Measurements from ENCODE around the gene DOCK3.
"Not testable (repeated sequence)": the region's sequence is repeated elsewhere in the genome, so short reads cannot be mapped to it uniquely, and the experiment has no call there.

DOCK3 gene

DNA sequence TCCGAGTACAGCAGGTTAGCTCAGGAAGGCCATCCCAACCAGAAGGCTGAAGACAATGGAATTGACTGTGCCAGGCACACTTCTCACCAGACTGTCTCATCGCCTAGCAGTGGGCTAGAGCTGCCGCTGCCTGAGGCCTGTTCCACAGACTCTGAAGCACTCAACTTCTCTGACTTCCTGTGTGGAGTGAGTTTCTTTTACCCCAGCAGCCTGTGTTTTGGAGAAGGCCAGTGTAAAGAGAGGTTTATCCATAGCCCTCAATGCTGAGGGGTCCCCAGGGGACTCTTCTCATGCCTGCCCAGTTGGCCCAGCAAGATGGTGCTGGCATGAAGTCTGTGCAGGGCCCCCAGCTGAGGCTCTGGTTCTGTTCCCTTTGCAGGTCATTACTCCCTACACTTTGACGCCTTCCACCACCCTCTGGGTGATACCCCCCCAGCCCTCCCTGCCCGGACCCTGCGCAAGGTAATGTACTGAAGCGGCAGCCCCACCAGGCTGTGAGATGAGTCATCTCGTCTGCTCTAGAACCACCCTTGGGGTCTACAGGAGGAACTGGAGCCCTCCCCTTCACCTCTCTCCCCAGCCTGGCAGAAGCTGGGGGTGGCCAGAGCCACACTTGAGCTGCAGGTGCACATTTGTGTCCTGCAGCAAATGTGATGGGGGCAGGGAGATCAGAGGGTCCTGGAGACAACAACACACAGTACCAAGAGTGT lies 705.2 kb downstream of the DOCK3 start:
- no peak for DNase-seq

DNA sequence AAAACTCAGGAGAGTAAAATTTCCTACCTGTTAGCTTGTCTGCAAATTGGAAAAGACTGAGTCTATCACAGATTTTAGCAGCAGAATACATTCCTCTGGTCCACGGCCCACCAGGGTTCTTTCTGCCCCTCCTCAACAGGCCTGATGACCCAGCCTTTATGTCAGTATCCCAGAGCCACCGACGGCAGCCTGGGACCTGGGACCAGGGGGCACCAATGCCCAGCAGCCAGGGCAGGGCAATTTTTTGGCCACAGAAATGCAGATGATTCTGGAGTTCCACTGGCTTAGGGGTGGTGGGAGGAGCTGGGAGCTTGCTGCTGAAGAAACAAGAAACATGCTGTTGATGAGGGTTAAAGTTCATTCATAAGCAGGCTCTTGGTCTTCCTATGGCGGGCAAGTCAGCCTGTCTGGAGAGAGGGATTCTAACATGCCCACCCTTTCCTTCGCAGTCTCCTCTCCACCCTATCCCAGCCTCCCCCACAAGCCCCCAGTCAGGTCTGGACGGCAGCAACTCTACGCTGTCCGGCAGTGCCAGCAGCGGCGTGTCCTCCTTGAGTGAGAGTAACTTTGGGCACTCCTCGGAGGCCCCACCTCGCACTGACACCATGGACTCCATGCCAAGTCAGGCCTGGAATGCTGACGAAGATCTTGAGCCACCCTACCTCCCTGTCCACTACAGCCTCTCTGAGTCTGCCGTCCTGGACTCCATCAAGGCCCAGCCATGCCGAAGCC lies 706.0 kb downstream of the DOCK3 start:
- DNase-seq = no peak

DNA sequence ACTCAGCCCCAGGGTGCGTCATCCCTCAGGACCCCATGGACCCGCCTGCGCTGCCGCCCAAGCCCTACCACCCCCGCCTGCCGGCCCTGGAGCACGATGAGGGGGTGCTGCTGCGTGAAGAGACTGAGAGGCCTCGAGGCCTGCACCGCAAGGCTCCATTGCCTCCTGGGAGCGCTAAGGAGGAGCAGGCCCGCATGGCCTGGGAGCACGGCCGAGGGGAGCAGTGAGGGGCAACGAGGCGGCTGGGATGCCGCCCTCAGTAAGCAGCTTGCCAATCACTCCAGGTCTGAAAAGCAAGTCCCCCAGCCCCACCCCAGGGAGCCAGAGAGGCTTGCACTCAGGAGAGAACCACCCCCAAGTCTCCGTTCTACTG lies 706.6 kb downstream of the DOCK3 start:
- no peak for DNase-seq

GRCh38 chr3:51382076-51382745 lies 707.5 kb downstream of the DOCK3 start:
- DNase-seq = no peak

- no peak for DNase-seq
Measured at GRCh38 chr3:51382947-51383578, 708.3 kb downstream of the DOCK3 start.

- no peak for DNase-seq
Measured at GRCh38 chr3:51384055-51384725, 709.5 kb downstream of the DOCK3 start.

GRCh38 chr3:51384726-51385473 lies 710.2 kb downstream of the DOCK3 start, which contains the start of gene MANF:
Gene MANF, plus strand, starts transcription at chr3:51385291. Its CDS starts 52 bp downstream, at chr3:51385343.
- DNase-seq = peak; percentile 78

DNA sequence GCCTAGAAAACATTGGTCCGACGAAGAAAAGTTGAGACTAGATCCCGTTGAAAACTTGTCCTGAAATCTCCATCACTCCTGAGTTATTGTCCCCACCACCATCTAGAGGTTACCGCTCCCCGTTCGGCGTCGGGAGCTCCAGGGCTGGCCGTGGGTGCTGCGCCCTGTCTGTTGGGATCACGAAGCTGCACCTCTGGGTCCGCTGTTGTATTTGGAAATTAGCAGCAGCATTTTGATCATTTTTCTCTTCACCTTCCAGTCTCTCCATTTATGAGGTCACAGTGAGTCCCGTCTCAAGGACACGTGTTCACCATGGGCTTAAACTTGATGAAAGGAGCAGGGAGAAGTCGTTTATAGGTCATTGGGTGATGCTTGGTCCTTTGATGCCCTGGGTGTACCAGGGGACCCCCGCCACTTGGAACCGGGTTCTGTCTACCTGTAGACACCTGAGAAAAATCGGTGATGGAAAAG lies 710.9 kb downstream of the DOCK3 start:
- no peak for DNase-seq

GRCh38 chr3:51386159-51386851 lies 711.6 kb downstream of the DOCK3 start:
- DNase-seq = no peak

DNA sequence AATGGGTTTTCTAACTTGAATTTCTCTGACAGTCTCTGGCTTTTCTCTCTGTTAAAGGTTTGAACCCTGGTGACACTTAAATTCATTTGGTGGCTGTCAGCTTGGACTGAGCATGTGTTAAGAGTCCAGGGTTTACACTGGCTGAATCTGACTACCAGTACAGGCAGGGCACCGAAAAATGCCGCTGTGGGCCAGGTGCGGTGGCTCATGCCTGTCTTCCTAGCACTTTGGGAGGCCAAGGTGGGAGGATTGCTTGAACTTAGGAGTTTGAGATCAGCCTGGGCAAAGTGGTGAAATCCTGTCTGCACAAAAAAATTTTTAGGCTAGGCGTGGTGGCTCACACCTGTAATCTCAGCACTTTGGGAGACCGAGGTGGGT lies 712.1 kb downstream of the DOCK3 start:
- DNase-seq = no peak

GRCh38 chr3:51387281-51387680 lies 712.6 kb downstream of the DOCK3 start:
- DNase-seq = not testable (repeated sequence)

DNA sequence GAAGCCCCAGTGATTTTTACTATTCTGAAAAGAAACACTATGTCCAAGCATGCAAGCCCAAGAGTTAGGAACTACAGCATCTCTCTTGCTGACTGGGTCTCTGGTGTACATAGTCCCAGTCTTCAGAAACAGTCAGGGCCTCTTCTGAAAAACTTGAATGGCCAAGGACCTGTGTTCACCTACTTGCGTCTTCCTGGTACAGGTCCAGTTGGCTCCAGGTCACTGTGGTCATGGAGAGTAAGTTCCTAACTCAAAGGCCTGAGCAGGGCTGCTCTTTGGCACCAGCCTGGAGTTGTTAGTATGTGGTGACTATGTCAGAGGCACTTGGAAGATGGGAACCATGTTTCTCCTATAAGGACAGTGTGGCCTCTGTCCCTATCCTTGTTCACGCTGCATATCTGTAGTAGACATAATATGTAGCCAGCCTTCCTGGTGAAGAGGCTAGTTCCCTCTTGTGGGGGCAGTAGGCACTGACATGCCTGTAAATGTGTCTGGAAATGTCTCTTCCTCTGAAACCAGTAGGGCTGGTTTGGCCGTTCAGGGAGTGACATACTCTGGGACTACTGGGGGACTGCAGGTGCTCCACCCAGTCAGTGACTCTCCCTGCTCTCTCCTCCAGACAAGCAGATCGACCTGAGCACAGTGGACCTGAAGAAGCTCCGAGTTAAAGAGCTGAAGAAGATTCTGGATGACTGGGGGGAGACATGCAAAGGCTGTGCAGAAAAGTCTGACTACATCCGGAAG lies 713.7 kb downstream of the DOCK3 start:
- no peak for DNase-seq

- no peak for DNase-seq
Measured at GRCh38 chr3:51389423-51390183, 714.9 kb downstream of the DOCK3 start.

GRCh38 chr3:51390246-51391074 lies 715.7 kb downstream of the DOCK3 start:
- DNase-seq = no peak

DNA sequence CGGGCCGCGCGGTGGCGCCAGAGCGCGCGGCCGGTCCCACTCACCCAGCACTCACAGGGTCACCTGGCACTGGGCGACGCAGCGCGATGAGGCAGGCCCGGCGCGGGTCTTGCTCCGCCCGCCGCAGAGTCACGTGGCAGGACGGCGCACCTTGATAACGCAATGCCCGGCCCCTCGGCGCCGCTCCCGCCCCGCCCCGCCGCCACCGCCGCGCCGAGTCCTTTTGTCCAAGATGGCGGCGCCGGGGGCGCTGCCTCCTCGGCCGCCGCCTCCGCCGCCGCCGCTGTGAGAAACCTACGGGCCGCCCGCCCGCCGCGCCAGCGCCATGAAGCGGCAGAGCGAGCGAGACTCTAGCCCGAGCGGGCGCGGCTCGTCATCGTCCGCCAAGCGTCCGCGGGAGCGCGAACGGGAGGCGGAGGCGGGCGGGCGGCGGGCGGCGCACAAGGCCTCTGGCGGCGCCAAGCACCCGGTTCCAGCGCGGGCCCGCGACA lies 716.4 kb downstream of the DOCK3 start, which contains the start of gene RBM15B:
TSS of gene RBM15B (plus strand) at position 211 of the 491 bp plus-strand sequence. CDS start at position 326, 115 bp downstream.
- DNase-seq = peak; percentile 74

DNA sequence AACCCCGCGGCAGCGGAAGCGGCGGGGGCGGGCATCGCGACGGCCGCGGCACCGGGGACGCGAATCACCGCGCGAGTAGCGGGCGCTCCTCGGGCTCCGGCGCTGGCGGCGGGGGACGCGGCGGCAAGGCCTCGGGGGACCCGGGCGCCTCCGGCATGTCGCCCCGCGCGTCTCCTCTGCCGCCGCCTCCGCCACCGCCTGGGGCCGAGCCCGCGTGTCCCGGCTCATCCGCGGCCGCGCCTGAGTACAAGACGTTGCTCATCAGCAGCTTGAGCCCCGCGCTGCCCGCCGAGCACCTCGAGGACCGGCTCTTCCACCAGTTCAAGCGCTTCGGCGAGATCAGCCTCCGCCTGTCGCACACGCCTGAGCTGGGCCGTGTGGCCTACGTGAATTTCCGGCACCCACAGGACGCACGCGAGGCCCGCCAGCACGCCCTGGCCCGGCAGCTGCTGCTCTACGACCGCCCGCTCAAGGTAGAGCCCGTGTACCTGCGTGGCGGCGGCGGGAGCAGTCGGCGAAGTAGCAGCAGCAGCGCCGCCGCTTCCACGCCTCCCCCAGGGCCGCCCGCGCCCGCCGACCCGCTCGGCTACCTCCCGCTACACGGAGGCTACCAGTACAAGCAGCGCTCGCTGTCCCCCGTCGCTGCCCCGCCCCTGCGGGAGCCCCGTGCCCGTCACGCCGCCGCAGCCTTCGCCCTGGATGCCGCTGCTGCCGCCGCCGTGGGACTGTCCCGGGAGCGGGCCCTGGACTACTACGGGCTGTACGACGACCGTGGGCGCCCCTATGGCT lies 717.0 kb downstream of the DOCK3 start:
- no peak for DNase-seq

- DNase-seq = no peak
Measured at GRCh38 chr3:51392355-51393133, 717.8 kb downstream of the DOCK3 start.

All from NCI-H2029 (cell line).